Endothelial cell of umbilical vein (primary cell): ENCODE results near the gene DIP2B. TPM values are rescaled to one million over a fixed set of nuclear protein-coding genes. Genes with fewer than 3 reads are reported as not detected.

Experiments used
- BruUV-seq: library from RNA; stranded (reverse); fragments of 400-500 nt; replicated peaks from 2 replicates; lab custom pipeline; 2021; lab: Mats Ljungman, UMichigan
- CTCF ChIA-PET: fragments of 300-600, 350-600 bp; sonication (Branson Sonifier 250); formaldehyde crosslinking; loops from one replicate; lab custom pipeline; 2021; ENCODE audit warnings: antibody characterized with exemption, inconsistent platforms; lab: Charles Lee
- POLR2A ChIA-PET: fragments of 300-600, 350-600 bp; sonication (Branson Sonifier 250); formaldehyde crosslinking; loops from one replicate; lab custom pipeline; 2021; ENCODE audit warnings: antibody characterized with exemption, inconsistent platforms; lab: Charles Lee
- DNase-seq: peaks from one replicate; pipeline ENCODE4 v3.0.0-alpha.2; 2011; ENCODE audit warnings: low read depth, low spot score
- FAIRE-seq: peaks from 2 replicates; lab custom pipeline; 2011; peaks lifted over from hg19 to GRCh38; lab: Jason Lieb, UNC
- H2AFZ ChIP-seq: 2 replicates; pipeline ENCODE4 v1.6.0; 2012; ENCODE audit warnings: low read depth, low read length, control low read depth, inconsistent platforms
- H3K27ac ChIP-seq: 2 replicates; pipeline ENCODE4 v1.5.1; 2011; ENCODE audit warnings: low read depth, mild to moderate bottlenecking, control low read depth, low read length, moderate library complexity; ENCODE audit not compliant: insufficient read depth
- H3K27me3 ChIP-seq, 2 experiments: 2 replicates each; pipeline versions ENCODE4 v1.6.0 to v1.6.1; 2011; ENCODE audit warnings: low read length in 2 of 2, mixed read lengths in 1 of 2; ENCODE audit not compliant: control insufficient read depth in 2 of 2, insufficient read depth in 2 of 2
- H3K36me3 ChIP-seq, 2 experiments: 2 replicates in 1 of 2; 3 replicates in 1 of 2; pipeline ENCODE4 v1.5.1; 2011; ENCODE audit warnings: low read length in 2 of 2, mild to moderate bottlenecking in 1 of 2, moderate library complexity in 1 of 2; ENCODE audit not compliant: control insufficient read depth in 2 of 2, insufficient read depth in 2 of 2; ENCODE audit errors: extremely low read depth in 1 of 2
- H3K4me1 ChIP-seq: 3 replicates; pipeline ENCODE4 v1.5.1; 2011; ENCODE audit warnings: mild to moderate bottlenecking, low read length; ENCODE audit not compliant: control insufficient read depth, insufficient read depth; ENCODE audit errors: extremely low read depth
- H3K4me2 ChIP-seq: 2 replicates; pipeline ENCODE4 v1.6.1; 2011; ENCODE audit warnings: low read length, control low read depth, mixed read lengths; ENCODE audit not compliant: insufficient read depth
- H3K4me3 ChIP-seq, 3 experiments: fragments of 200-600 bp in 1 of 3; sonication (generic), shearing (Covaris generic) in 1 of 3; replicated peaks in 1 of 3; 2 replicates each; pipeline ENCODE4 v1.5.1; 2011 to 2016; ENCODE audit warnings: control low read depth in 3 of 3, low read length in 3 of 3, mild to moderate bottlenecking in 2 of 3, inconsistent platforms in 1 of 3, low read depth in 1 of 3, moderate library complexity in 1 of 3; ENCODE audit not compliant: insufficient read depth in 1 of 3
- H3K79me2 ChIP-seq: 2 replicates; pipeline ENCODE4 v1.6.0; 2012; ENCODE audit warnings: low read length, inconsistent platforms; ENCODE audit not compliant: control insufficient read depth, insufficient read depth
- H3K9ac ChIP-seq: replicated peaks from 2 replicates; pipeline ENCODE3; 2011; ENCODE audit warnings: low read length, control low read depth; ENCODE audit not compliant: insufficient read depth; ENCODE audit errors: extremely low read depth
- H3K9me1 ChIP-seq: replicated peaks from 3 replicates; pipeline ENCODE4 v1.6.0; 2011; ENCODE audit warnings: mild to moderate bottlenecking, low read length; ENCODE audit not compliant: control insufficient read depth, insufficient read depth; ENCODE audit errors: extremely low read depth
- H3K9me3 ChIP-seq: replicated peaks from 2 replicates; pipeline ENCODE4 v1.5.1; 2012; ENCODE audit warnings: low read length, inconsistent platforms; ENCODE audit not compliant: control insufficient read depth, insufficient read depth
- H4K20me1 ChIP-seq: replicated peaks from 2 replicates; pipeline ENCODE3; 2011; ENCODE audit warnings: mild to moderate bottlenecking, low read length; ENCODE audit not compliant: control insufficient read depth, insufficient read depth; ENCODE audit errors: extremely low read depth
- EZH2 ChIP-seq: IDR thresholded peaks from 2 replicates; pipeline ENCODE4 v1.6.1; 2012; ENCODE audit warnings: borderline replicate concordance, low read depth, mild to moderate bottlenecking, moderate library complexity, low read length, inconsistent platforms; ENCODE audit not compliant: severe bottlenecking
- GATA2 ChIP-seq: IDR thresholded peaks from 2 replicates; pipeline ENCODE4 v1.7.0; 2011; ENCODE audit warnings: low read depth, mild to moderate bottlenecking, moderate library complexity, mixed read lengths, low read length; ENCODE audit not compliant: insufficient read length, insufficient read depth
- JUN ChIP-seq: IDR thresholded peaks from 2 replicates; pipeline ENCODE4 v1.6.1; 2011; ENCODE audit warnings: borderline replicate concordance, low read depth; ENCODE audit not compliant: insufficient read length, insufficient read depth
- MYC ChIP-seq: IDR thresholded peaks from one replicate; pipeline ENCODE4 v1.6.1; 2011; ENCODE audit warnings: mild to moderate bottlenecking, low read depth, low read length
- POLR2A ChIP-seq: IDR thresholded peaks from 2 replicates; pipeline ENCODE4 v1.6.1; 2012; ENCODE audit warnings: low read depth, mild to moderate bottlenecking, control low read depth, low read length
- dilution Hi-C: fragments of 300-500 bp; cut with MboI; formaldehyde crosslinking; loops from one replicate; pipeline ENCODE4 v1.15.0; 2019; ENCODE audit warnings: low sequenced_read_pairs; ENCODE audit not compliant: extremely low pct_ligation_motif_present
- intact Hi-C: fragments of 100-400 bp; cut with micrococcal nuclease; formaldehyde crosslinking; loops from one replicate; pipeline ENCODE4 v1.10.0; 2022
- polyA plus RNA-seq, 4 experiments: library from polyadenylated mRNA; depleted of rRNA in 3 of 4; stranded (reverse) in 3 of 4; unstranded in 1 of 4; fragments of >200 nt; gene quantifications; 2 replicates each; pipeline versions ENCODE4 v1.2.1 to v1.2.3, GENCODE V29; 2011 to 2012; ENCODE audit warnings: missing spikeins in 1 of 4
- total RNA-seq: library from RNA; stranded (reverse); gene quantifications from 2 replicates; pipeline ENCODE4 v1.2.3, GENCODE V29; 2021
- TF ChIP-seq, protein P1 (sequence below), 2 donors: IDR thresholded peaks; 1 replicate in 1 of 2; 2 replicates in 1 of 2; pipeline ENCODE4 v1.5.1; 2011; ENCODE audit warnings: low read length in 2 of 2, mild to moderate bottlenecking in 2 of 2, moderate library complexity in 2 of 2, control low read depth in 1 of 2, inconsistent platforms in 1 of 2, low read depth in 1 of 2; ENCODE audit not compliant: insufficient read depth in 1 of 2; ENCODE audit errors: extremely low read depth in 1 of 2

Gene DIP2B
- total and polyA plus RNA-seq, 2 donors (not counting 3 experiments of a cell fraction or from before 2014, with no cell fraction given) = 14.5 to 28.0 TPM

DNA sequence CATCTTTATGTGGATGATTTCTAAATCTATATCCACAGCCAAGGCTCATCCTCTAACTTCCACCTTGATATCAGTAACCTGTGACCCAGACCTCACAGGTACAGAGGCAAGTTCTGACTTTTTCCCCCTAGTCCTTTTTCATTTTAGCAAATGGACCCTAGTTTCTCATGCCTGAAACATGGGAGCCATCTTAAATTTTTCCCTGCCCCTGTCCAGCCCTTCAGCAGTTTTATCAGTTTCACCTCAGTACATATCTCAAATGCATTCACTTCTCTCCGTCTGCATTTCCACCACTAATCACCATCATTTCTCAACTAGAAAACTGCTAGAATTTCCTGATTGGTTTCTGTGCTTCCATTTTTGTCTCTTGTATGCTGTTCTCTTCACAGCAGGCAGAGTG, 79.3 kb downstream of the DIP2B start:
- Histone ChIP-seq H4K20me1 (no peaks in the 10 kb centered on the region), H3K36me3 (no peaks in the 10 kb centered on the region), H3K9ac (no peak overlapping the region), H3K9me3 (no peaks in the 10 kb centered on the region), H2AFZ (no peak overlapping the region), H3K4me3 (no peak overlapping the region), H3K4me2 (no peak overlapping the region), H3K79me2 (peaks cover 14% of the 10 kb centered on the region), H3K27ac (no peak overlapping the region), H3K4me1 (no peaks in the 10 kb centered on the region), H3K9me1 (no peaks in the 10 kb centered on the region), H3K27me3 (no peaks in the 10 kb centered on the region)
- TF ChIP-seq JUN (no peak), POLR2A (no peak), EZH2 (no peak), GATA2 (no peak), MYC (no peak)
- TF ChIP-seq, protein P1, sequence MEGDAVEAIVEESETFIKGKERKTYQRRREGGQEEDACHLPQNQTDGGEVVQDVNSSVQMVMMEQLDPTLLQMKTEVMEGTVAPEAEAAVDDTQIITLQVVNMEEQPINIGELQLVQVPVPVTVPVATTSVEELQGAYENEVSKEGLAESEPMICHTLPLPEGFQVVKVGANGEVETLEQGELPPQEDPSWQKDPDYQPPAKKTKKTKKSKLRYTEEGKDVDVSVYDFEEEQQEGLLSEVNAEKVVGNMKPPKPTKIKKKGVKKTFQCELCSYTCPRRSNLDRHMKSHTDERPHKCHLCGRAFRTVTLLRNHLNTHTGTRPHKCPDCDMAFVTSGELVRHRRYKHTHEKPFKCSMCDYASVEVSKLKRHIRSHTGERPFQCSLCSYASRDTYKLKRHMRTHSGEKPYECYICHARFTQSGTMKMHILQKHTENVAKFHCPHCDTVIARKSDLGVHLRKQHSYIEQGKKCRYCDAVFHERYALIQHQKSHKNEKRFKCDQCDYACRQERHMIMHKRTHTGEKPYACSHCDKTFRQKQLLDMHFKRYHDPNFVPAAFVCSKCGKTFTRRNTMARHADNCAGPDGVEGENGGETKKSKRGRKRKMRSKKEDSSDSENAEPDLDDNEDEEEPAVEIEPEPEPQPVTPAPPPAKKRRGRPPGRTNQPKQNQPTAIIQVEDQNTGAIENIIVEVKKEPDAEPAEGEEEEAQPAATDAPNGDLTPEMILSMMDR (IDR thresholded peaks at IDR 0.05; ENCODE audit: extremely low read depth in 1 of 2, insufficient read depth in 1 of 2, low read depth in 1 of 2, low read length in 2 of 2) = no peak
- POLR2A ChIA-PET = no interaction called here
- dilution Hi-C loops (no loop called here), intact Hi-C loops (no loop called here)
- DNase-seq (no peak), FAIRE-seq (no peak)
- CTCF ChIA-PET = no interaction called here
- BruUV-seq = no TSS peak
